Testis (tissue), 2 donors: ENCODE data around the gene GRID1.

Source experiments
- CTCF ChIP-seq, 3 experiments: fragments of 450-650 bp in 2 of 3; fragments of 200-600 bp in 1 of 3; sonication (generic) in 1 of 3; IDR thresholded peaks; one replicate each; pipeline ENCODE4 v1.5.1; 2016 to 2019; ENCODE audit warnings: antibody characterized with exemption in 3 of 3, mild to moderate bottlenecking in 2 of 3, moderate library complexity in 1 of 3
- POLR2A ChIP-seq: fragments of 450-650 bp; IDR thresholded peaks from one replicate; pipeline ENCODE4 v1.6.1; 2017; ENCODE audit warnings: antibody characterized with exemption, mild to moderate bottlenecking, moderate library complexity

- TF ChIP-seq CTCF (IDR thresholded peaks at IDR 0.05) (no peak), POLR2A (no peak)
Observed at GRCh38 chr10:85967594-85967993, 399.0 kb downstream of the GRID1 start.
